ENCODE results near the gene ARHGEF40. TPM values are rescaled to one million over a fixed set of nuclear protein-coding genes. Genes with fewer than 3 reads are reported as not detected.

The ARHGEF40 gene
- total and polyA plus RNA-seq, 8 donors: 34.7 to 97.3 (median 80.1) TPM

GRCh38 chr14:21102521-21103410, 32.7 kb downstream of the ARHGEF40 start:
- intact Hi-C loops (cut with DNase I): no loop called here
- Histone ChIP-seq H3K9me3 (no peaks in the 10 kb centered on the region), H3K27me3 (peaks cover 0 to 11% of the 10 kb centered on the region in 2 donors), H3K4me3 (peak overlapping the region; percentile 54 to 71), H3K27ac (peak overlapping the region; percentile 97 to 98), H3K4me1 (peaks cover 25 to 53% of the 10 kb centered on the region in 2 donors), H3K36me3 (no peaks in the 10 kb centered on the region)
- no peak for DNase-seq
- no peak for ATAC-seq
- TF ChIP-seq, protein P1, sequence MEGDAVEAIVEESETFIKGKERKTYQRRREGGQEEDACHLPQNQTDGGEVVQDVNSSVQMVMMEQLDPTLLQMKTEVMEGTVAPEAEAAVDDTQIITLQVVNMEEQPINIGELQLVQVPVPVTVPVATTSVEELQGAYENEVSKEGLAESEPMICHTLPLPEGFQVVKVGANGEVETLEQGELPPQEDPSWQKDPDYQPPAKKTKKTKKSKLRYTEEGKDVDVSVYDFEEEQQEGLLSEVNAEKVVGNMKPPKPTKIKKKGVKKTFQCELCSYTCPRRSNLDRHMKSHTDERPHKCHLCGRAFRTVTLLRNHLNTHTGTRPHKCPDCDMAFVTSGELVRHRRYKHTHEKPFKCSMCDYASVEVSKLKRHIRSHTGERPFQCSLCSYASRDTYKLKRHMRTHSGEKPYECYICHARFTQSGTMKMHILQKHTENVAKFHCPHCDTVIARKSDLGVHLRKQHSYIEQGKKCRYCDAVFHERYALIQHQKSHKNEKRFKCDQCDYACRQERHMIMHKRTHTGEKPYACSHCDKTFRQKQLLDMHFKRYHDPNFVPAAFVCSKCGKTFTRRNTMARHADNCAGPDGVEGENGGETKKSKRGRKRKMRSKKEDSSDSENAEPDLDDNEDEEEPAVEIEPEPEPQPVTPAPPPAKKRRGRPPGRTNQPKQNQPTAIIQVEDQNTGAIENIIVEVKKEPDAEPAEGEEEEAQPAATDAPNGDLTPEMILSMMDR (IDR thresholded peaks at IDR 0.05): no peak

- ATAC-seq (no peak), DNase-seq (no peak)
- peak overlapping the region; percentile 97 to 98 for H3K27ac ChIP-seq
- intact Hi-C loops (cut with DNase I): no loop called here
- peak overlapping the region; percentile 54 to 71 for H3K4me3 ChIP-seq
- H3K27me3 ChIP-seq: peaks cover 0 to 10% of the 10 kb centered on the region in 2 donors
- no peaks in the 10 kb centered on the region for H3K9me3 ChIP-seq
- no peaks in the 10 kb centered on the region for H3K36me3 ChIP-seq
- TF ChIP-seq, protein P1 (IDR thresholded peaks at IDR 0.05): no peak
- H3K4me1 ChIP-seq: peaks cover 25 to 52% of the 10 kb centered on the region in 2 donors
Observed at GRCh38 chr14:21103411-21103709, 33.3 kb downstream of the ARHGEF40 start.

DNA sequence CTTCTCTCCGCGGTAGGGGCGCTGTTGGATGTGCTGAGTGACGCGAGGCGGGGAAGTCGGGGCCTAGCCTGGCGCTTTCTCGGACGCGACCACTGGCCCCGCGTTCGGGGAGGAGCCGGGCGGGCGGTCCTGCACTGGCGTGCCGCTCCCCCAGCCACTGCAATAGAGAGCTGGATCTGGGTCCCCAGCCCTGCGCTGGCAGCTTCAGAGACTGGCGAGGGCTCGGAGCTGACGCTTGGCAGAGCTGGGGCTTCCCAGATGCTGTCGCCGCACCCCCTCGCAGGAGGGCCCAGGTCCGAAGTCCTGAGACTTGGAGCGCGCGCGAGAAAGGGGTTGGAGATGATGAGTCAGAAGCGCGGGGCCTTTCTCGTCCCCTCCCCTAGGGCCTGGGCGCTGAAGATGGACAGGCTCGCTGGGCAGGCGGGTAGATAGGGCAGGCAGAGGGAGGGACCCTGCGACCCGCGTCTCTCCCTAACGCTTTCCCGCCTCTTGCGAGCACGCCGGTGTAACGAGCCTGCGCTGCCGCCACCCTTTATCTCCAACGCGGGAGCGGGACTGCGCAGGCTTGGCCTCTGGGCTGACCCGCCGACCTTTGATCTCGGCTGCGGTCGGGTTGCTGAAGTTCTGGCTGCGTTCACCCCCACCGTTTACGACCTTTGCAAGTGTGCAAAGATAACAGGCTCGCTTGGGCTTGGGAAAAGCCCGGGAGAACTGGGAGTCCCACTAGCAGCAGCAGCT, 33.8 kb downstream of the ARHGEF40 start:
- TF ChIP-seq, protein P1 (IDR thresholded peaks at IDR 0.05): peak; percentile 75 to 80
- Histone ChIP-seq H3K4me1 (peaks cover 25 to 52% of the 10 kb centered on the region in 2 donors), H3K9me3 (no peaks in the 10 kb centered on the region), H3K27me3 (peaks cover 0 to 5% of the 10 kb centered on the region in 2 donors), H3K36me3 (no peaks in the 10 kb centered on the region), H3K27ac (peak overlapping the region; percentile 97 to 98), H3K4me3 (peak overlapping the region; percentile 54 to 71)
- DNase-seq: peak; percentile 96 to 98 (median 97)
- peak; percentile 93 for ATAC-seq
- intact Hi-C loops (cut with DNase I): no loop called here

DNA sequence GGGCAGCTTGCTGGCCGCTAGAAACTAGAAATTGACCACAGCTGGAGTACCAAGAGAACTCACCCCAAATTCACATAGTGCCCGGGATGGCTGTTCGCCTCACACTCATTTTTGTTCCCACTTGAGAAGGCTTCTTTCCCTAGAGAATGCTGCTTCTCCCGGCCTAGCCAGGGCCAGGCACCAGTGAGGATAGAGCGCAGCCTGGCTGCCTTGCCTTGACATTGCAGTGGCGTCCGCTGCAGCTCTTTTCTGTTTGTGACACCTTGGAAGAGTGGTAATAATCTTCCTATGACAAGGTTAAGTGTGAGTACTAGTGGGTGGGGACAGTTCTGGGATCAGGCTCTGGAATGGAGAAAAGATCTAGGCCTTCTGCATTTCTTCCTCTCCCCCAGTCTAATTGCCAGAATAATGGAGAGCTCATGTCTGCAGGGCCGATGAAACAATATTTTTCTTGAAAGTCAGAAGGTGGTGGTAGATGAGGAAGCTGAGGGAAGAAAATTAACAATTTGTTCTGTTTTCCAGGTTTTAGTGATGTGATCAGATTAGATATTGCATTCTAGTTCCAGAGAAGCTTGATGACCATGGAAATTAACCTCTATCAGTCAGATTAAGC, 34.5 kb downstream of the ARHGEF40 start:
- peak; percentile 78 to 89 (median 84) for DNase-seq
- intact Hi-C loops (cut with DNase I): no loop called here

More for the DNA sequence above, 34.5 kb downstream of the ARHGEF40 start:
- no peaks in the 10 kb centered on the region for H3K9me3 ChIP-seq
- peak overlapping the region; percentile 54 to 71 for H3K4me3 ChIP-seq
- peaks cover 20 to 45% of the 10 kb centered on the region in 2 donors for H3K4me1 ChIP-seq
- peak overlapping the region; percentile 97 to 98 for H3K27ac ChIP-seq
- peak; percentile 82 for ATAC-seq
- TF ChIP-seq, protein P1 (IDR thresholded peaks at IDR 0.05): peak; percentile 80 to 97
- no peaks in the 10 kb centered on the region for H3K27me3 ChIP-seq
- H3K36me3 ChIP-seq: no peaks in the 10 kb centered on the region

All from left lung (tissue), 10 donors.